ENCODE measurements around the gene FAM221B. TPM values are rescaled to one million over a fixed set of nuclear protein-coding genes. Genes with fewer than 3 reads are reported as not detected.

Gene FAM221B
- total and polyA plus RNA-seq, 7 donors: not detected

DNA sequence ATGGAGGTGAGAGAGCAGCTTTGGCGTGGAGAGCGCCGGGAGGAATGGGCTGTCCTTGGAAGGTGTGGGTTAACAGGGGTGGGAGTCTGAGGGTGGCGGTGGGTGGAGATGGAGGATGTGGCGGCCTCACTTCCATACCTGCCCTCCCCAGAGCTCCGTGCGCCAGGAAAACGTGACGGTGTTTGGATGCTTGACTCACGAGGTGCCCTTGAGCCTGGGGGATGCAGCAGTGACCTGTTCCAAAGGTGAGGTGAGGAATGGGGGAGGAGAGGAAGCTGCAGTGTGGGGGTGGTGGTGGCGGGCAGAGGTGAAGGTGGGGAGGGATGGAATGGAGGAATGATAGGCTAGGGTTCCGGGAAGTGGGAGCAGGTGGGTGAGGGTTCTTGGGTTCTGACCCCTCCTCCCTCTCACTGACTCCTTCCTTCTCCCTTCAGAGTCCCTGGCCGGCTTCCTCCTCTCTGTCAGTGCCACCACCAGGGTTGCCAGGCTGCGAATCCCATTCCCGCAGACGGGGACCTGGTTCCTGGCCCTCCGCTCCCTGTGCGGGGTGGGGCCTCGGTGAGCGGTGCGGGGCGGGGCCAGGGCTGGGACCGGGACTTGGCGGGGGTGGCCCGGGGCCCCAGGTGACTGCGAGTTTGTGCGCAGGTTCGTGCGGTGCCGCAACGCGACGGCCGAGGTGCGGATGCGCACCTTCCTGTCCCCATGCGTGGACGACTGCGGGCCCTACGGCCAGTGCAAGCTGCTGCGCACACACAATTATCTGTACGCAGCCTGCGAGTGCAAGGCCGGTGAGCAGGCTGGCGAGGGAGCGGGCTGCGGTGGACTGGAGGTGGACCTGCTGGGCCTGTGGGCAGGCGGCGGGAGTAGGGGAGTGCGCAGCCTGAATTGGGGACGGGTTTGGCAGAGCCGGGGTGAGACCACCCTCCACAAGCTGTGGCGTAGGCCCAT is 17.6 kb upstream of the FAM221B start:
- peaks cover 36% of the 10 kb centered on the region for H3K4me1 ChIP-seq
- WGBS, 3 donors: 74 to 76% (median 74%) methylated on average over 40 to 53 of the region's 53 CpGs
- intact Hi-C loops (cut with DNase I): no loop called here
- ATAC-seq: no peak
- TF ChIP-seq, protein P1, sequence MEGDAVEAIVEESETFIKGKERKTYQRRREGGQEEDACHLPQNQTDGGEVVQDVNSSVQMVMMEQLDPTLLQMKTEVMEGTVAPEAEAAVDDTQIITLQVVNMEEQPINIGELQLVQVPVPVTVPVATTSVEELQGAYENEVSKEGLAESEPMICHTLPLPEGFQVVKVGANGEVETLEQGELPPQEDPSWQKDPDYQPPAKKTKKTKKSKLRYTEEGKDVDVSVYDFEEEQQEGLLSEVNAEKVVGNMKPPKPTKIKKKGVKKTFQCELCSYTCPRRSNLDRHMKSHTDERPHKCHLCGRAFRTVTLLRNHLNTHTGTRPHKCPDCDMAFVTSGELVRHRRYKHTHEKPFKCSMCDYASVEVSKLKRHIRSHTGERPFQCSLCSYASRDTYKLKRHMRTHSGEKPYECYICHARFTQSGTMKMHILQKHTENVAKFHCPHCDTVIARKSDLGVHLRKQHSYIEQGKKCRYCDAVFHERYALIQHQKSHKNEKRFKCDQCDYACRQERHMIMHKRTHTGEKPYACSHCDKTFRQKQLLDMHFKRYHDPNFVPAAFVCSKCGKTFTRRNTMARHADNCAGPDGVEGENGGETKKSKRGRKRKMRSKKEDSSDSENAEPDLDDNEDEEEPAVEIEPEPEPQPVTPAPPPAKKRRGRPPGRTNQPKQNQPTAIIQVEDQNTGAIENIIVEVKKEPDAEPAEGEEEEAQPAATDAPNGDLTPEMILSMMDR (IDR thresholded peaks at IDR 0.05): no peak
- DNase-seq: no peak
- peak overlapping the region; percentile 84 for H3K27ac ChIP-seq
- H3K9me3 ChIP-seq: no peaks in the 10 kb centered on the region
- H3K36me3 ChIP-seq (ENCODE audit: insufficient read depth in 1 of 2, low read depth in 1 of 2): peaks cover 0 to 18% of the 10 kb centered on the region in 2 donors
- H3K4me3 ChIP-seq: no peak overlapping the region
- no peaks in the 10 kb centered on the region for H3K27me3 ChIP-seq (ENCODE audit: insufficient read depth in 3 of 3, low read length in 2 of 3)

DNA sequence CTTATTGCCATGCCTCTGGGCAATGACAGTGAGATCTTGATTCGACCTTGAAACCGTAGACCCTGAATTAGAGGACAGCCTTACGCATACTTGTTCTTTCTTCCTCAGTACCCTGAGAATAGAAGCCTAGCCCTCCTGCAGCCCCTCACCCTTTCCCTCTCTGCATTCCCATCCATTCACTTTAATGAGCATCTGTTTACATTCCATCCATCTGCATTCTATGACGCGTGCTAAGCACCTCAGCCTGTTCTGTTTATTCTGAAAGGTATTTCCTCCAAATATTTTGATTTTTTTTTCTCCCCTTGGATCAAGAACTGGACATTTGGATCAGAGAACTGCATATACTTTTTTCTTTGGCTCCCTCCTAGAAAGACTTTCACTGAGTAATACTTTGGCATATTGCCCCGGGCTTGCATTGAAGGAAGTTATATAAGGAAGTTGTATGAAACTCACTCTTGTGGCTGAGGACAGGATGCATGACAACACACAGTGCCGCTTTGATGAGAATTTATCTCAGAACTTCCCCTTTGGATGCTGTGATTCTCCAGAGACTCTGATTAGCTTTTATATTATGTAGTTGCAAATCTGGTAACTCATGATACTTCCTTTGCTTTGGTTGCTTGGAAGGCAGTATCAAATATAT is 16.2 kb upstream of the FAM221B start:
- Histone ChIP-seq H3K4me3 (no peak overlapping the region), H3K4me1 (peaks cover 36% of the 10 kb centered on the region), H3K9me3 (no peaks in the 10 kb centered on the region), H3K27me3 (ENCODE audit: insufficient read depth in 3 of 3, low read length in 2 of 3) (no peaks in the 10 kb centered on the region), H3K36me3 (ENCODE audit: insufficient read depth in 1 of 2, low read depth in 1 of 2) (peaks cover 0 to 18% of the 10 kb centered on the region in 2 donors), H3K27ac (peak overlapping the region; percentile 12)
- intact Hi-C loops (cut with DNase I): no loop called here
- TF ChIP-seq, protein P1 (IDR thresholded peaks at IDR 0.05): no peak
- DNase-seq (no peak), ATAC-seq (no peak)
- WGBS, 3 donors: 50 to 55% (median 55%) methylated on average over 7 of the region's 7 CpGs

DNA sequence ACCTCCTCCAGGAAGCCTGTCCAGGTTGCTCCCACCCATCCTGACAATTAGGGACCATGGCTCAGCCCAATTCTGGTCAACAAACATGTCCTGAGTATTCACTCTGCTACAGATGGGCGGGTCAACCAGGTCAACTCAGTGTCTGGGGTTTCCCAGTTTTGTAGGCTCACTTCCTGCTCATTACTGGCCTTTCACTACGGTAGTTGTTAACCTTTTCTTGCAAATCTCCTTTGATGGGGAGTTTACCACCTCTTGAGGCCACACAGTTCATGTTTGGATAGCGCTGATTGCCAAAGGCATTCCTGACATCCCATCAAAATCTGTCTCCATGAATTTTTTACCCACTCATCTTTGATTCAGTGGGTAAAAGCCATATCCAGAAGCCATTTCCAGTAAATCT is 14.3 kb upstream of the FAM221B start:
- H3K27me3 ChIP-seq (ENCODE audit: insufficient read depth in 3 of 3, low read length in 2 of 3): no peaks in the 10 kb centered on the region
- peaks cover 25% of the 10 kb centered on the region for H3K4me1 ChIP-seq
- peaks cover 0 to 18% of the 10 kb centered on the region in 2 donors for H3K36me3 ChIP-seq (ENCODE audit: insufficient read depth in 1 of 2, low read depth in 1 of 2)
- intact Hi-C loops (cut with DNase I): no loop called here
- TF ChIP-seq, protein P1 (IDR thresholded peaks at IDR 0.05): no peak
- H3K9me3 ChIP-seq: no peaks in the 10 kb centered on the region
- 85 to 94% (median 91%) methylated on average over 3 of the region's 3 CpGs for WGBS, 3 donors
- no peak overlapping the region for H3K27ac ChIP-seq
- DNase-seq: no peak
- H3K4me3 ChIP-seq: no peak overlapping the region
- no peak for ATAC-seq

DNA sequence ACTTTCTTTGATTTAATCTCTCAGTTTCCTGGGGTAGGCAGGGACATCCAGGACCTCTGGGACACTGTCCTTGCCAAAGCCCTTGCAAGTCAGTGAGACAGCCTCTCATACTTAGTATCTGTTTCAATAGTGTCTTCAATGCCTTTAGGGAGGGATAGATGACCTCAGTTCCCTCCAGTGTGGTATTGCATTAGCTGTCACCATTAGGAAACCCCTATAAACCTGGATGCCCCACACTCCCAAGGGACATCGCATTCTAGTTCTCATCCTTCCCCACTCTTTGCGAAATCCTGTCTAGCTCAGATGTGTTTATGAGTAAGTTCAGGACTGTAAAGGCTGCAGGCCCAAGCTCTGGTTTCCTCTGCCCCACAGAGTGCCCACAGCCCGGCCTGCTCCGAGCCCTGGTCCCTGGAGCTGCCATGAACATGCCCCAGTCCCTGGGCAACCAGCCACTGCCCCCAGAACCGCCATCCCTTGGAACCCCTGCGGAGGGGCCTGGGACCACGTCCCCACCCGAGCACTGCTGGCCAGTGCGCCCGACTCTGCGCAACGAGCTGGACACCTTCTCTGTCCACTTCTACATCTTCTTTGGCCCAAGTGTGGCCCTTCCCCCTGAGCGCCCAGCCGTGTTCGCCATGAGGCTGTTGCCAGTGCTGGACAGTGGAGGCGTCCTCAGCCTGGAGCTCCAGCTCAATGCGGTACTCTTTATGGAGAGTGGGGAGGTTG is 13.7 kb upstream of the FAM221B start:
- WGBS, 3 donors: 91% methylated on average over 17 of the region's 17 CpGs
- peak in 1 of 4 donors; percentile 8 for ATAC-seq
- TF ChIP-seq, protein P1 (IDR thresholded peaks at IDR 0.05): no peak
- no peak overlapping the region for H3K4me3 ChIP-seq
- H3K27ac ChIP-seq: no peak overlapping the region
- H3K9me3 ChIP-seq: no peaks in the 10 kb centered on the region
- H3K4me1 ChIP-seq: peaks cover 19% of the 10 kb centered on the region
- peaks cover 0 to 16% of the 10 kb centered on the region in 2 donors for H3K36me3 ChIP-seq (ENCODE audit: insufficient read depth in 1 of 2, low read depth in 1 of 2)
- no peaks in the 10 kb centered on the region for H3K27me3 ChIP-seq (ENCODE audit: insufficient read depth in 3 of 3, low read length in 2 of 3)
- no peak for DNase-seq
- intact Hi-C loops (cut with DNase I): no loop called here
